Cardiac fibroblast (primary cell): Measurements from ENCODE around the gene ITGA1.

Experiments
- DNase-seq, 2 donors: peaks; one replicate each; pipeline versions ENCODE4 v3.0.0 to v3.0.0-alpha.2; 2010; ENCODE audit warnings: low read depth in 2 of 2
- H3K4me3 ChIP-seq, 2 donors: replicated peaks in 1 of 2; 1 replicate in 1 of 2; 2 replicates in 1 of 2; pipeline ENCODE4 v1.5.1; 2011; ENCODE audit warnings: low read depth in 2 of 2, low read length in 2 of 2, mild to moderate bottlenecking in 2 of 2, moderate library complexity in 1 of 2
- TF ChIP-seq, protein P1 (sequence below): IDR thresholded peaks from one replicate; pipeline ENCODE4 v1.5.1; 2011; ENCODE audit warnings: low read depth, mild to moderate bottlenecking, low read length, inconsistent platforms

The ITGA1 gene

GRCh38 chr5:52789378-52789777 is 1.7 kb downstream of the ITGA1 start:
- H3K4me3 ChIP-seq = peak overlapping the region; percentile 67 to 70
- no peak for DNase-seq
- TF ChIP-seq, protein P1, sequence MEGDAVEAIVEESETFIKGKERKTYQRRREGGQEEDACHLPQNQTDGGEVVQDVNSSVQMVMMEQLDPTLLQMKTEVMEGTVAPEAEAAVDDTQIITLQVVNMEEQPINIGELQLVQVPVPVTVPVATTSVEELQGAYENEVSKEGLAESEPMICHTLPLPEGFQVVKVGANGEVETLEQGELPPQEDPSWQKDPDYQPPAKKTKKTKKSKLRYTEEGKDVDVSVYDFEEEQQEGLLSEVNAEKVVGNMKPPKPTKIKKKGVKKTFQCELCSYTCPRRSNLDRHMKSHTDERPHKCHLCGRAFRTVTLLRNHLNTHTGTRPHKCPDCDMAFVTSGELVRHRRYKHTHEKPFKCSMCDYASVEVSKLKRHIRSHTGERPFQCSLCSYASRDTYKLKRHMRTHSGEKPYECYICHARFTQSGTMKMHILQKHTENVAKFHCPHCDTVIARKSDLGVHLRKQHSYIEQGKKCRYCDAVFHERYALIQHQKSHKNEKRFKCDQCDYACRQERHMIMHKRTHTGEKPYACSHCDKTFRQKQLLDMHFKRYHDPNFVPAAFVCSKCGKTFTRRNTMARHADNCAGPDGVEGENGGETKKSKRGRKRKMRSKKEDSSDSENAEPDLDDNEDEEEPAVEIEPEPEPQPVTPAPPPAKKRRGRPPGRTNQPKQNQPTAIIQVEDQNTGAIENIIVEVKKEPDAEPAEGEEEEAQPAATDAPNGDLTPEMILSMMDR = no peak

DNA sequence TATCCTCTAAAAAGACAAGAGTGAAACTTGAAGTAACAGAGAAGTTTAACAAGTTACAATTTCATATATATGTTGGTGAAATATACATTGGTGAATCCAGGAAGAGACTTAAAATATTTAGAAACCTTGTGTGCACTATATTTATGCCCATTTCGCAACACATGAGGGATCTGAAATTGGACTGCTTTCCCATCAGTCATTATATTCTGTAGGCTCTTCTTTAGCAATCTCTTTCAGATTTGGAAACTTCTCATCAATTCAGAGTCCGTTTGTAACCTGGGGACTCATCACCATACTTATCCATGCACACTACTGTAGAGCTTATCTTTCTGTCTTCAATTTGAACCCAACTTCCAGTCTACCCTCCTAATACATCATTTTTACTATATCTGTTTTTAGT is 2.1 kb downstream of the ITGA1 start:
- no peak overlapping the region for H3K4me3 ChIP-seq

GRCh38 chr5:52791366-52791765 is 3.6 kb downstream of the ITGA1 start:
- no peak overlapping the region for H3K4me3 ChIP-seq
- TF ChIP-seq, protein P1 = no peak
- no peak for DNase-seq

More for the DNA sequence above, 2.1 kb downstream of the ITGA1 start:
- DNase-seq = no peak
- TF ChIP-seq, protein P1 = no peak

- H3K4me3 ChIP-seq = no peak overlapping the region
- TF ChIP-seq, protein P1 = no peak
- peak in 1 of 2 donors; percentile 64 for DNase-seq
Measured at GRCh38 chr5:52794519-52794918, 6.8 kb downstream of the ITGA1 start.

DNA sequence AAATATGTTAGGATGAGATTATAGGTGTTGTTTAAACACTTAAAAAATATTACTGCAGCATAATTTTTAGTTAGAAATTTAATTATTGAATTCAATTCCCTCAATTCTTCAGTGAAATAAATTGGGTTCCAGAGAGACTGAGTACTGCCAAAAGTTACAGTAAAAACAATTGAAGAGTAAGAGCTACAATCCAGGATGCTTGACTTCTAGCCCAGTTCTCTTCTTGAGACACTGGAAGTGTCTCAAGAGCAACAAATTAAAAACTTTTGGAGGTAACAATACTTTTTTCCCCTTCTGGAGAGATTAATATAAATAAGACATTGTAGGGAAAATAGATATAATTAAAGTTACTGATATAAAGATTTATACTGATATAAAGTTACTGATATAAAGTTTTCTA is 8.3 kb downstream of the ITGA1 start:
- DNase-seq = no peak
- H3K4me3 ChIP-seq = no peak overlapping the region
- TF ChIP-seq, protein P1 = no peak

DNA sequence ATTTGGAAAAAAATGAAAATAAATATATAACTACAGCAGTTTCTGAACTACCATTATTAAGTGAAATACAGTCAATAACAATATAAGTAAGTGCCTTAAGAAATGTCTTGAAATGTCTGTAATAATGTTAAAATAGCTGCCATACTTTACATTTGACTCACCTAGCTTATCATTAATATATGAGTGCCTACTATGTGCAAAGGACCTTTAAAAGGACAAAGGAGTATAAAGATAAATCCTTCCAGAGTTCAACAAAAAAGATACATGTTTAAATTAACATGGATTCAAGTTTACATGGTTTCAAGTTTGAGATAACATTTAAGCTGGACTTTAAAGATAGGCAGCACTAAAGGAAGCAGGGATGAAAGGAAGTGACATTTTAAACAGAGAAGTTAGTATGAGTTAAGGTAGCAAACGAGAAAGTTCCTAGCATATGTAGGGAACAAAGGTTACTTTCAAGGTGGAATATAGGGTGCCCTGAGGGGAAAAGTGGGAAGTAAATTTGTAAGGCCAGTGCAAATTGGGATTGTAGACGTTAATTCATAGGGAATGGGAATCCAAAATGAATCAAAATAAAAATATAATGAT is 8.9 kb downstream of the ITGA1 start:
- no peak overlapping the region for H3K4me3 ChIP-seq
- DNase-seq = no peak
- TF ChIP-seq, protein P1 = no peak

- TF ChIP-seq, protein P1 = no peak
- peak overlapping the region; percentile 79 to 86 for H3K4me3 ChIP-seq
- no peak for DNase-seq
Measured at GRCh38 chr5:52798938-52799337, 11.2 kb downstream of the ITGA1 start.
